AG20443 (cell line): ENCODE measurements around the gene MCM3AP.
"Not testable (repeated sequence)": the region's sequence is repeated elsewhere in the genome, so short reads cannot be mapped to it uniquely, and the experiment has no call there.

Source experiments
- DNase-seq: peaks from one replicate; pipeline ENCODE4 v3.0.0; 2012; ENCODE audit warnings: low spot score, mixed read lengths

MCM3AP gene

DNA sequence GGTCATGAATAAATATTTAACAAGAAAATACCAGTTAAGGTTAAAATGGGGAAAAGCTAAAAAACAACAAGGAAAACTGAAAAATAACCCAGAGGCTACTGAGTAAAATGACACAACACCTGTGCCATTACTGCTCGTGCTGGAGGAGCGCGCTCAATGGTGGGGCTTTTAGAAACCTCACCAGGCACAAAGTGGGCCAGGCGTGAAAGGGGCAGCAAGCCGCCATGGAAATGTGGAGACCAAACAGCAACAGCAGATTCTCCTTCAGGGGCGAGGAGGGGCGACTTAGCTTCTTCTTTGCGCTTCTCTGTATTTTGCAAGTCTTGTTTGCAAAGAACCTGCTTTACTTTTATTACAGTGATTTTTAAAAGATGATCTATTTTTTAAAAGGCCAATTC lies 82.2 kb downstream of the MCM3AP start:
- no peak for DNase-seq

DNA sequence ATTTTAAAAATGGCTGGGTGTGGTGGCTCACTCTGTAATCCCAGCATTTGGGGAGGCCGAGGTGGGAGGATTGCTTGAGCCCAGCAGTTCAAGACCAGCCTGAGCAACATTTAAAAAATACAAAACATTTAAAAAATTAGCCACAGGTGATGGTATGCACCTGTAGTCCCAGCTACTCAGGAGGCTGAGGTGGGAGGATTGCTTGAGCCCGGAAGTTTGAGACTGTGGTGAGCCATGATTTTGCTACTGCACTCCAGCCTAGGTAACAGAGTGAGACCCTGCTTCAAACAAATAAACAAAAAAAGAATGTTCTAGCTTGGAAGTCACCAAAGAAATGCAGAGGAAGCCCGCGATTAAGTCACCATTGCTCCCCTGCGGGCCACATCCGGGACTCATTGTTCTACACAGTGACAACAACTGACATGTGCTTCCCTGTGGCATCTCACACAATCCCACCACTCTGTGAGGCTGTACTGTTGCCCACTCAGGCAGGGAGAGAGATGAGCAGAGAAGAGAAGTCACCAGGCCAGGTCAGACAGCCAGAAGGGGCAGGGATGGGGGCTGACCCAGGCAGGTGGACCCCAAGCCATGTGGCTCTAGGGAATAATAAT lies 82.7 kb downstream of the MCM3AP start:
- no peak for DNase-seq

DNA sequence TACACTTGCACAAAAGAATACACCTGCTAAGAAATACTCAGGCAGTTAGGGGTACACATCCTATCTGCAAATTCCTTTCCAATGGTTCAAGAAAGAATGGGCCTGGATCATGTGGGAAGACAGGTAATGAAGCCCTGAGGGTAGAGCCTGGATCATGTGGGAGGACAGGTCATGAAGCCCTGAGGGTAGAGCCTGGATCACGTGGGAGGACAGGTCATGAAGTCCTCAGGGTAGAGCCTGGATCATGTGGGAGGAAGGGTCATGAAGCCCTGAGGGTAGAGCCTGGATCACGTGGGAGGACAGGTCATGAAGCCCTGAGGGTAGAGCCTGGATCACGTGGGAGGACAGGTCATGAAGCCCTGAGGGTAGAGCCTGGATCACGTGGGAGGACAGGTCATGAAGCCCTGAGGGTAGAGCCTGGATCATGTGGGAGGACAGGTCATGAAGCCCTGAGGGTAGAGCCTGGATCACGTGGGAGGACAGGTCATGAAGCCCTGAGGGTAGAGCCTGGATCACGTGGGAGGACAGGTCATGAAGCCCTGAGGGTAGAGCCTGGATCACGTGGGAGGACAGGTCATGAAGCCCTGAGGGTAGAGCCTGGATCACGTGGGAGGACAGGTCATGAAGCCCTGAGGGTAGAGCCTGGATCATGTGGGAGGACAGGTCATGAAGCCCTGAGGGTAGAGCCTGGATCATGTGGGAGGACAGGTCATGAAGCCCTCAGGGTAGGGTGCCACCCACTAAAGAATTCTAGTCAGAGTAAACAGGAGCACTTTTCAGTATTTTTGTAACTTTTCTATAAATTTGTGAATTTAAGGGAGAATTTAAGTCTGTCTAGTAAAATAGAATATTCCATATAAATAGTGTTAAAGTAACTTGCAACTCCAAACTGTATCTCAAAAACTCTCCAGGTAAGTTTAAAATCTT lies 84.3 kb downstream of the MCM3AP start:
- not testable (repeated sequence) for DNase-seq

DNA sequence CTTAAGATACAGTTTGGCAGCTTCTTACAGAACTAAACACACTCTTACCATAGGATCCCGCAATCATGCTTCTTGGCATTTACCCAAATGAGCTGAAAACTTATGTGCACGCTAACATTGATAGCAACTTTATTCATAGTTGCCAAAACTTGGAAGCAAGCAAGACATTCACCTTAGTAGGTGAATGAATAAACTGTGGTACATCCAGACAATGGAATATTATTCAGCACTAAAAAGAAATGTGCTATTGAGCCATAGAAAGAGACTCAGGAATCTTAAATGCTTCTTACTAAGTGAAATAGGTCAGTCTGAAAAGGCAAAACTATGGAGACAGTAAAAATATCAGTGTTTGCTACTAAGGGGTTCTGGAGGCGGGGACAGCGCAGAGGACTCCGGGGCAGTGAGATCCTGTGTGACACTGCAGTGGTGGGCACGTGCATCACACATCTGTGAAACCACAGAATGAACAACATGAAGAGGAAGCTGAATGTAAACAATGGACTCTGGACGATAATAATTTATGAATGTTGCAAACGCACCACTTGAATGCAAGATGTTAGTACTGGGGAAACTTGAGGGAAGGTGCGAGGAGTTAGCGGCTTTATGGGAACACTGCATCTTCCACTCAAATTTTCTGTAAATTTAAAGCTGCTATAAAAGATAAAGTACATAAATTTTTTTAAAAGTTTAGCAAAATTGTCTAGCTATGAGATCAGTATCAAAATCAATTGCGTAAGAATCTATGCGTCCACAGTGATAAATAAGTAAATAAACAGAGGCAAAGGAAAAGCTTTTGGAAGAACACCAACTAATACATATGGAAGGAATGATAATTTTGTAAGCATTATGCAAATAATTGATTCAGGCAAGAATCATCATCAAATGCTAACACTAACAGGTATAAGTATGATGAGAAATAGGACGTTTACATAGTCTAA lies 85.7 kb downstream of the MCM3AP start:
- DNase-seq: no peak

DNA sequence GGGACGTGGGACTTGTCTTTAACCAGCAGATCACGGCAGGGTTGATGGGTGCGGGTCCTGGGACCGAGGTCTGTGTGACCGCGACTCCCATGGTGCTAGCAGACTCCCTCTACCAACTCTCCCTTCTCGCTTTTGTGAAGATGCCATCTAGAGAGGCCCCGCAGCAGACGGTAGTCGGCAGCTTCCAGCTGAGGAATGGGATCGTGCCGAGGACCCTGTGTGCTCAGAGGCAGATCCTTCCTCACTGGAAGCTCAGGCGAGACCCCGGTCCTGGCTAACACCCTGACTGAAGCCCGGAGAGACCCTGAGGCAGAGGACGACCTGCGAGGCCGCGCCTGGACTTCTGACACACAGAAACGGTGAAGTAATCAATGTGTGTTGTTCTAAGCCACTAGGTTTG lies 88.7 kb downstream of the MCM3AP start:
- no peak for DNase-seq

DNA sequence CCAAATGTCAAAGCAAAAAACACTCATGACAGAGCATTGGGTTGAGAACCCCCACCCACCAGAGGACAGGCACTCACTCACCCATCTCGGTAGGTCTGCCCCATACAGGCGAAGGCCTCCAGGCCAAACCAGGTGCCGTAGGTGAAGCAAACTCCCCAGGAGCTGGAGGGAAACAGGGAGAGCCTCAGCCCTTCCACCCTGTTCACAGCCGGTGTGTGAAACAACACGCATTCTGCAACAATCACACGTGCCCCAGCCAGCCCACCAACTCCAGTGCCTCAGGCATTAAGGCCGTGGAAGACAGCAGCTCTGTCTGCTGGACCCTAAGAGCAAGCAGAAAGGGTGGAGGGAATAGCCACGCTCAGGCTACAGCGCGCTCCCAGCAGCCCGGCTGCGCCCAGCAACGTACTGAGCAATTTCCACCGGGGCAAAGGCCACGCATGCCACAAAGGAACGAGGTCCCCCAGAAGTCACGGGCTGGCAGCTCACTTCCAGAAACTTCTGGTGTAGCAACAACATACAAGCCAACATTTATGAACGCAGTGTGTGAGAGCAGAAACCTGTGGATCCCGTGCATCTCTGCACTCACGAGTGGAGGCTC lies 89.7 kb downstream of the MCM3AP start:
- no peak for DNase-seq

DNA sequence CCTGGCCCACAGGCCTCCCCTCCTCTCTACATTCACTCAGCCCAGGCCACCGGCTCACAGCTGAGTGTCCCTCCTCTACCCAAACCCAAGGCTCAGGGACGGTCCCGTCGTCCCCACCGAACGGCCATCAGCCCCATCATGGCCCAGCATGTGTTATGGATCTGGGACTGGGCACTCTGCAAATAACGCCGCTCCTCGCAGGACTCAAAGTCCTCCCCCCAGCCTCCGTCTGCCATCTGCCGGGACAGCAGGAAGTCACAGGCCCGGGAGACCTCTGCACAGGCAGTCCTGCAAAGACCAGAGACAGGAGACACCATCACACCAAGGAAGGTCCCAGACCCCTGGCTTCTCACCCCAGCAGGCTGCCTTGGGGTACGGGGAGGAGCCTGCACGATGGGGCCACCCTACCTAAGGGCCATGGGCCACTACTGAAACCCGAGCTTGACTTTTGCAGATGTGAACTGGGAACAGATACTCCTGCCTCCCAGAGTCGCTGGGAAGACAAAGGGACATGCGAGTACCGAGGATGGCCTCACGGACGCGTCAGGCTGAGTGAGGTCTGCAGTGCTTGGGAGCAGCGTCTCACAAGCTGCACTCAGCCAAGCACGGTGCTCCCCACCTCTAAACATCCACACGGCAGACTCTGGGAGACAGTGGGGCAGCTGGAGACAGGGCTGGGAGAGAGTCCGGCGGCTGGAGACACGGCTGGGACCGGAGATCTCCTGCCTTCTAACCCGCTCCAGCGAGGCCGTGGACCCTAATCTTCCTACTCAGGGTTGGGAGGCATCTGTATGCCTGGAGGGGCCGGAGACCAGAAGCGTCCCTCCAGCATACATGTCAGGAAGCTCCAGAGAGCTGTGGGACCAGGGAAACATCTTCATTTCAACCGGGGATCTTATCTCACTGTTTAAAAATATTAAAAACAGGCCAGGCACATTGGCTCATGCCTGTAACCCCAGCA lies 90.8 kb downstream of the MCM3AP start:
- DNase-seq: no peak

DNA sequence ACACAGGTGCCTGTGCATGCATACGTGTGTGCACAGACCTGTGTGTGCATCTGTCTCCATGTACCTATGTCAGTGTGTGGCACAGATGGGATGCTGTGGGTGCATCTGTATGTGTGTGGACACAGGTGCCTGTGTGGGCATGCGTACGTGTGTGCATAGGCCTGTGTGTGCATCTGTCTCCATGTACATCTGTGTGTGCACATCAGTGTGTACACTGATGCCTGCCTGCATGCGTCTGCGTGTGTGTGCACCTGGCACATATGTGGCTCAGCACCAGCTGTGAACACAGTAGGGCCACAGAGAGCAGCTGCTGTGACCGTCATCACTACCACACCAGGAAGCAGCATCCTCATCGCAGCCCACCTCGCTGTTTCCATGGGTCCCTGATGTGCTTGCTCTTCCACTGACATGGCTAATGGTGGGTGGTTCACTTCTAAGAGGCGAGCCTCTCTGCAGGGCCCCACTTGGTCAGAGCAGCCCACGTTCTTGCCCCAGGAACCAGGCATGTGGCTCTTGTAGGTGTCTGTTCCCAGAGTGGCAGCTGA lies 91.5 kb downstream of the MCM3AP start:
- no peak for DNase-seq

DNA sequence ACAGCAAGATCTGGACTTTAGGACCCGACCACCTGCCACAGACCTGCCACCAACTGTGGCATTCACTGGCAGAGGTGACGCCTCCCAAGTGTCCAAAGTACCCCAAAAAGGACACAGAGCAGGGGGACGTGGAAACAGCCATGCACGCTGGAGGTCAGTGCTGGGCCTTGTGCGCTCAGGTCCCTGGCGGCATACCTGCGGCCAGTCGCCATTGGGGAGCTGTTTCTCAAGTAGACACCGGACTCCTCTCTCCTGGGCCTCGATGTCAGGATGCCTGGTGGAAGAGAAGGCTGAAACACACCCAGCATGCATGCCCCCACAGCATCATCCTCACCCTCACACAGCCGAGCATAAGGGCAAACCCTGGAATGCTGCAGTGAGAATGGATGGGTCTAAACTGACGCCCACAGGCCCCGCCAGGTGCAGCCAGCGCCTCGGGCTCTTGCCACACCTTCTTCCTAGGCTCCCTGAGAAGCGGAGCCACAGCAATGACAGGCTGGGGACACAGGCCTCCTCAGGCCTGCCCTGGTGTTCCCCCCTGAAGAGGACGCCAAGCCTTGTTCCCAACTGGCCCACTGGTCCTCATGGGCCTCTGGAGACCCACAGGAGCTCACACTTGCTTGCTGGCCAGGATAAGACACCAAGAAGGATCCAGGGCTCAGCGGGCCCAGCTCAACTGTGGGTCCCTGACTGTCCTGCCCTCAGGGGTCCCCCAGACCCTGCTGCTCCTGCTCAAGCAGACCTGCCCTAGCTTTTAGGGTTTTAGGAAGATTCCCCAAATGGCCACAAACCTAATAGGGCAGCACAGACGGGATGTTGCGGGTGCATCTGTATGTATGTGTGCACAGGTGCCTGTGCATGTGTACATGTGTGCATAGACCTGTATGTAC lies 93.5 kb downstream of the MCM3AP start:
- DNase-seq: no peak

DNA sequence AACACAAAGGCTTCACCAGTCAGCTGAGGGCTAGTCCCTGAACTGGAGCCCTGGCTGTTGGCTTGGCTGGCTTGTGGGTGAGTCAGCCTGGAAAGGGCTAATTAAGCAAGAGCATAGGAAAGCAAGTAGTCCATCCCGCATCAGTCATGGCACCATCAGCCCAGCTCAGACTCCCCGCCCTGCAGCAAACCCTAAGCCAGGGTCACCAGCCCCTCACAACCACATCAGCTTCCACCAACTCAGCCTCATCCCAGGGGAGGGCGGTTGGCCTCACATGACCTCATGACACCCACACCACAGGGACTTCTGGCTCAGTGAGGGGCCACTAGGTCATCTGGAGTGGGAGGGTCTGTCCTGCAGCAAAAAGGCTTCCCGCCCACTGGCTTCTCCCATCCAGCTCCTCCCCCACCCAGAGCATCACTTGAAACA lies 94.1 kb downstream of the MCM3AP start:
- peak; percentile 92 for DNase-seq

DNA sequence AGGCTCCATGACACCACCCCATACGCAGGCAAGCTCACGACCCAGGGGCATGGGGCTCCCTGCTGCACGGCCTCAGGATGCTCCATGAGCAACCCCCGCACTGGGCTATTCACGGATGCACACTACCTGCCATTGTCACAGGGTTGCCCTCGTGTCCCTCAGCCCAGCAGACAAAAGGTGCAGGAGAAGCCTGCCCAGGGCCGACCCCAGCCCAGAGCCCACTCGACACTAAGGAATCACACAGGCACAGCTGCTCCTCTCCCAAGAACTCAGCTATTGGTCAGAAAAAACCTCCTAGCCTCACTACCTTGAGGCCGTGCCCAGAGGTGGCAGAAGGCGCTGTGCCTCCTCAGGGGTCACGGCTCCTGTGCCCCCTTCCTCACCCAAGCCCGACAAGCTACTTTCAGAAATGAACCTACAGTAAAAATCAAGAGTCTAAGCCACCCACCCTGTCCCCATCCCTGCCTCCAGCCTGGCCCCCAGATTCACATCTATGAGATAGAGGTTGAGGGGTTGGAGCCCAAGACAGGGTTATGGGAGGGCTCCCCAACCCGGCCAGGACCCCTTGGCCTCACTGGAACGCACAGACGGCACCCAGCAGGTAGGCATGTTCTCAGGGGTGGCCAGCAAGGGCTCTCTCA lies 94.8 kb downstream of the MCM3AP start:
- DNase-seq: no peak

DNA sequence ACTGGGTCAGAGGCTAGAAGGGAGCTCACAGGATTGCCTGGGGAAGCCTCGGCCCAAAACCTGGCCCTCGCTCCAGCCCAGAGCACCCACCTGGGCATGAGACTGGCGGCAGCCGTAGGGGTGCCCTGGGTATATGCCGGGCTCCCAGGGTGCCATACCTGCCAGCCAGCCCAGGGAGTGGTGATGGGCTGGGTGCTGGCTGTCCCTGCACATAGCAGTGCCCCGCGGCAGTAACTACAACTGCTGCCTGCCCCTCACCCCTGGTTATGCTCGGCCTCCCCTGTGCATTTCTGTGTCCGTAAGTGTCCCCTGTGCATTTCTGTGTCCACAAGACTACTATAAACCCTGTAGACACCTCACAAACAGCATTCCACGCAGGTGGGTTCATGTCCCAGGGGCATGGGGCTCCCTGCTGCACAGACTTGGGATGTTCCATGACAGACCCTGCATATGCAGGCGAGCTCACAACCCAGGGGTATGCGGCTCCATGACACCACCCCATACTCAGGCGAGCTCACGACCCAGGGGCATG lies 95.4 kb downstream of the MCM3AP start:
- no peak for DNase-seq

DNA sequence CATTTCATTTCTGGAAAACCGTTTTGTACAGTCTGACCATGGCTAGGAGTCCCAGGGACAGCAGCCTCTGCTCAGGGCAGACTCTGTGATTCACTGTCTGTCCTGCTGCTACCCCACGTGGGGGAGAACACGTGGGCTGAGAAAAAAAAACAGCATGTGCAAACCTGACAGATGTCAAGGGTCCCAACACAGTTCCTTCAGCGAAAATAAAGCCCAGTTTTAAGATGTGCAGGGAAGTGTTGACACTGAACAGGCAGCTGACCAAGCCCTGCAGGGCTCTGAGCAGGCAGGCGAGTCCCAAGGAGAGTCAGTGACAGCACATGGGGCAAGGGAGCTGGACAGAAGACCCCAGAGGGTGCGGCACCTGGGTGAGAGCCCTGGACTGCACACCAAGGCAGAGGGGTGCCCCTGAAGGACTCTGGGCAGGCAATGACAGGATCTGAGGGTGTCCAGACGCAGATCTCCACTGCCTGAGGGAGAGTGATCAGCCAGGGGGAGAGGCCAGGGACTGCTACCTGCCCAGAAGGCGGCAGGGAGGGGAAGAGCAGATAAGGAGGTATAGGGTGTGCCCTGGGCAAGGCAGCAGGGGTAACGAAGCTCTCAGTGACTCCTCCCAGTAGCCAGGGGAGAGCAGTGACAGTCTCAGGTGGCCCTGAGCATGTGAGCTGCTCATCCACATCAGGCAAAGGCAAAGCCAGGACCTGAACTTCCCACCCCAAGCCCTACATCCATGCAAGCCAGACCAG lies 96.0 kb downstream of the MCM3AP start:
- DNase-seq: peak; percentile 64

DNA sequence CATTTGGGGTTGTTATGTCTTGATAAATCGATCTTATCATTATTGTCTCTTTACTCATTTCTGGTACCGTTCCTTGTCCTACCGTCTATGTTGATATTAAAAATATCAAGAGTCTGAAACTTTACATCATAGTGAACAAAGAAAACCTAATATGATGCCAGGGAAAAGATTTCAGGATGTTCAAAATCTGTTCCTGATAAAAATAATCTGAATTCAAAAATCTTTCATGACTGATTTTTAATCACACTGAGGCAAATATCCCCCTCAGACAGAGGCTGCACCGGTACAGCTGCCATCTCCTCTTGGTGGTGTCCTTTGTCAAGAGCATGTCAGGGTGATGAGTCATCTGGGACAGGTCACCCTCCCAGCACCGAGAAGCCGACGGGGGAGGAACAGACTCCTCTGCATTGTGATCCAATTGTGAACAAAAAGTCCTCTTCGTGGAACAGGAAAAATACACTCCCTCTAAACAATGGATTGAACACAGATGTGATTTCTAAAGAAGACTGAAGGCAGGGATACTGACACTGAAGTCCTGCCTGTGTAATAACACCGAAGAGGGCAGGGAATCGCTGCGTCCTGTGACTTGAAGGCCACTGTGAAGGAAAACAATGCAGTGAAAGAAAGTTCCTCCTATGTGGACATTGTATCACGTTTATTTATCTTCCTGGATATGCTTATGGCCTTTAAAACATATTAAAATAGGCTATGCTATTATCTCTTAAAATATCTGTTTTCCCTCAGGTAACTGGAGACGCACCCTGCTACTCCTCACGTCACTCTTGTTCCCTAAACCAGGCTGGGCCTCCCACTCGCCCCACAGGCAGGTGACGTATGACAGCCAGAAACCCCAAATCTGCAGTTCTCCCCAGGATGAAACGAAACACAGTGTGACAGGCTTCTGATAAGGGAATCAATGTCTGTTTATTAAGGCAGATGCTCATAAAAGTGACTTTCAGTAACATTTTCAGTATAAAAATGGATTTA lies 96.9 kb downstream of the MCM3AP start:
- DNase-seq: peak; percentile 61

DNA sequence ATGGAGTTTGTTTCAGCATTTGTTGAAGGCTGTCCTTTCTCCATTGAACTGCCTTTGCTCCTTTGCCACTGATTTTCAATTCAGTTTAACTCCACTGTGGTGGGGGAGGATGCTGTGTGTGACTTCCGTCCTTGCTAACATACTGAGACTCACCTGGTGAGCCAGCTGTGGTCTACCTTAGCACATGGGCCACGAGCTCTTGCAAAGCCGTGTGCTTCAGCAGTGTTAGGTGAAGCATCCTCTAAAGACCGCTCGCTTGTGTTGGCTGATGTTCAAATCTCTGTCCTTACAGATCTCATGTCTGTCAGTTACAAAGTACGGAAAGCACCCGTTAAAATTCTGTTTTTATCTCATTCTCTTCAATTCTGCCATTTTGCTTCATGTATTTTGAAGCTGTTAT lies 97.6 kb downstream of the MCM3AP start:
- DNase-seq: no peak

DNA sequence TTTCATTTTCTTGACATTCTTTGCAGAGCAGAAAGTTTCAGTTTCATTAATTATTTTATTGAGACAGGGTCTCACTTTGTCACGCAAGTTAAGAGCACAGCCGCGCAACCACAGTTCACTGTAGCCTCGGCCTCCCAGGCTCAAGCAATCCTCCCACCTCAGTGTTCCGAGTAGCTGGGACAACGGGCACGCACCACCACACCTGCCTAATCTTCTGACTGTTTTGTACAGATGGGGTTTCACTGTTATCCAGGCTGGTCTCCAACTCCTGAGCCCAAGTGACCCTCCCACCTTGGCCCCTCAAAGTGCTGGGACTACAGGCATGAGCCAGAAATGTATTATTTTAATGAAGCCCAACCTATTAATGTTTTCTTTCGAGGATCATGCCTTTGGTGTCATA lies 98.2 kb downstream of the MCM3AP start:
- DNase-seq: no peak

DNA sequence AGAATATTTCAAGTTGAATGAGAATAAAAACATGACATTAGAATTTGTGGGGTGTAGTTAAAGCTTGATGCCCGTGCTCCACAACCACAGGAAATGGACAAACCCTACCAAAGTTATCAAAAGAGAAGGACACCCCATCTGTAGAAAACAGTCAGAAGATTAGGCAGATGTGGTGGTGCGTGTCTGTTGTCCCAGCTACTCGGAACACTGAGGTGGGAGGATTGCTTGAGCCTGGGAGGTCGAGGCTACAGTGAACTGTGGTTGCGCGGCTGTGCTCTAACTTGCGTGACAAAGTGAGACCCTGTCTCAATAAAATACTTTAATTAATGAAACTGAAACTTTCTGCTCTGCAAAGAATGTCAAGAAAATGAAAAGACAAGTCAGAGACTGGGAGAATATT lies 99.7 kb downstream of the MCM3AP start:
- no peak for DNase-seq
